ENCODE data around the gene ITPR1. TPM values are rescaled to one million over a fixed set of nuclear protein-coding genes. Genes with fewer than 3 reads are reported as not detected.

The ITPR1 gene
- total RNA-seq, 1 donor from 2014 or later = 16.3 TPM

DNA sequence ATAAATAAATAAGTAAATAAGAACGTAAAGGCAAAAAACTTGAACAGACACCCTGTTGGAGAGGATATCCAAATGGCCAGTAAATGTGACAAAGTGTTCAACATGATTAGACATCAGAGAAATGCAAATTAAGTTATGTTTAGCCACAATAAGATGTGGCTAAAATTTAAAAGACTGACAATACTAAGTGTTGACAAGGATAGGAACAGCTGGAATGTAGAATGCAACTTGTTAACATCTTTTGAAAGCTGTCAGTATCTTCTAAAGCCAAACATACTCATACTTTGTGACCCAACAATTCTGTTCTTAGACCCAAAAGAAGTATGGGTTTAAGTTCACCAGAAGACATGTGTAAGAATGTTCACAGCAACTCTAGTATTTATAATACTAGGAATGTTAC lies 197.1 kb downstream of the ITPR1 start:
- DNase-seq (ENCODE audit: low read depth) = no peak
- H3K36me3 ChIP-seq (ENCODE audit: control insufficient read depth, insufficient read depth, low read length) = no peaks in the 10 kb centered on the region
- H3K4me3 ChIP-seq (ENCODE audit: low read depth, low read length) = no peak overlapping the region
- no peaks in the 10 kb centered on the region for H3K27me3 ChIP-seq (ENCODE audit: control insufficient read depth, insufficient read depth, low read length)
- FAIRE-seq = no peak
- TF ChIP-seq, protein P1, sequence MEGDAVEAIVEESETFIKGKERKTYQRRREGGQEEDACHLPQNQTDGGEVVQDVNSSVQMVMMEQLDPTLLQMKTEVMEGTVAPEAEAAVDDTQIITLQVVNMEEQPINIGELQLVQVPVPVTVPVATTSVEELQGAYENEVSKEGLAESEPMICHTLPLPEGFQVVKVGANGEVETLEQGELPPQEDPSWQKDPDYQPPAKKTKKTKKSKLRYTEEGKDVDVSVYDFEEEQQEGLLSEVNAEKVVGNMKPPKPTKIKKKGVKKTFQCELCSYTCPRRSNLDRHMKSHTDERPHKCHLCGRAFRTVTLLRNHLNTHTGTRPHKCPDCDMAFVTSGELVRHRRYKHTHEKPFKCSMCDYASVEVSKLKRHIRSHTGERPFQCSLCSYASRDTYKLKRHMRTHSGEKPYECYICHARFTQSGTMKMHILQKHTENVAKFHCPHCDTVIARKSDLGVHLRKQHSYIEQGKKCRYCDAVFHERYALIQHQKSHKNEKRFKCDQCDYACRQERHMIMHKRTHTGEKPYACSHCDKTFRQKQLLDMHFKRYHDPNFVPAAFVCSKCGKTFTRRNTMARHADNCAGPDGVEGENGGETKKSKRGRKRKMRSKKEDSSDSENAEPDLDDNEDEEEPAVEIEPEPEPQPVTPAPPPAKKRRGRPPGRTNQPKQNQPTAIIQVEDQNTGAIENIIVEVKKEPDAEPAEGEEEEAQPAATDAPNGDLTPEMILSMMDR (IDR thresholded peaks at IDR 0.05; ENCODE audit: insufficient read depth, low read length, severe bottlenecking) = no peak

DNA sequence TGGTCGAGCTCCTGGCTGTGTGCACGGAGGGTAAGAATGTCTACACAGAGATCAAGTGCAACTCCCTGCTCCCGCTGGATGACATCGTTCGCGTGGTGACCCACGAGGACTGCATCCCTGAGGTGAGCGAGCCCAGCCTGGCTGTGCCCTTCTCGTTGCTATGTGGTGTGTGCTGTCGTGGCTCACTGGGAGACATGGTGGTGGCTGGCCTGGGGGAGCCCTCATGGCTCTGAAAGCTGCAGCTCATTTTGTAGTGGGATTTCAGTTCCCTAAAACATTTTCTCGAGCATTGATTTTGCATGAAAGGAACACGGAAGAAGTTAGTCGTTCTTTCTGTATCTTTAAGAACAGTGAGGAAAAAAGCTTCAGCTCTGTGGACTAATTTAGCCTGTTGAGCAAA lies 200.5 kb downstream of the ITPR1 start:
- Histone ChIP-seq H3K36me3 (ENCODE audit: control insufficient read depth, insufficient read depth, low read length) (no peaks in the 10 kb centered on the region), H3K4me3 (ENCODE audit: low read depth, low read length) (no peak overlapping the region), H3K27me3 (ENCODE audit: control insufficient read depth, insufficient read depth, low read length) (no peaks in the 10 kb centered on the region)
- no peak for DNase-seq (ENCODE audit: low read depth)
- no peak for FAIRE-seq
- TF ChIP-seq, protein P1 (IDR thresholded peaks at IDR 0.05; ENCODE audit: insufficient read depth, low read length, severe bottlenecking) = no peak

DNA sequence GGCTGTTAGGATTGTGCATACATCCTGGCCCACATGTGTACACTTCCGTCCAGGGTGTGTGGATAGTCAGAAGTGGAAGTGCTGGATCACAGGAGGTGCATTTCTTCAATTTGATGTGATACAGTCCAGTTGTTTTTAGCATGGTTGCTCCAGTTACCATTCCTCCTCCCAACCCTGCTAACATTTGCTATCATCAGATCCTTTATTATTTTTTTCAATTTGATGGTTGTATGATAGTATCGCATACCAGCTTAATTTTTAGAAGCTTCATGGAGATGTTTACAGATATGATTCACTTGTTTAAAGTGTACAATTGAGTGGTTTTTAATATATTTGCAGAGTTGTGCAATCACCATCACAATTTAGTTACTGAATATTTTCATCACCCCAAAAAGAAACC lies 202.7 kb downstream of the ITPR1 start:
- FAIRE-seq = no peak
- DNase-seq (ENCODE audit: low read depth) = peak; percentile 72
- TF ChIP-seq, protein P1 (IDR thresholded peaks at IDR 0.05; ENCODE audit: insufficient read depth, low read length, severe bottlenecking) = no peak
- no peaks in the 10 kb centered on the region for H3K27me3 ChIP-seq (ENCODE audit: control insufficient read depth, insufficient read depth, low read length)
- no peaks in the 10 kb centered on the region for H3K36me3 ChIP-seq (ENCODE audit: control insufficient read depth, insufficient read depth, low read length)
- no peak overlapping the region for H3K4me3 ChIP-seq (ENCODE audit: low read depth, low read length)

DNA sequence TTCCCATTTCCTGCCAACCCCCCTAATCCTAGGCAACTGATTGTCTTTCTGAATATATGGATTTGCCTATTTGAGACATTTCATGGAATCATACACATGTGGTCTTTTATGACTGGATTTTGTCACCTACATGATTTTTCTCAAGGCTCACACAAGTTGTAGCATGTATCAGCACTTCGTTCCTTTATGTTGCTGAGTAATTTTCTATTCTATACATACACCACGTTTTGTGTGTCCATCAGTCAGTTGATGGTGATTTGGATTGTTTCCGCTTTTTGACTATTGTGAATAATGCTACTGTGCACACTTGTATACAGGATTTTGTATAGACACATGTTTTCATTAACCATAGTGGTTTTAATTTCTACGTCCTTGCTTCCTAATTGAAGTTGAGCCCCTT lies 203.1 kb downstream of the ITPR1 start:
- no peaks in the 10 kb centered on the region for H3K27me3 ChIP-seq (ENCODE audit: control insufficient read depth, insufficient read depth, low read length)
- DNase-seq (ENCODE audit: low read depth) (peak; percentile 87), FAIRE-seq (no peak)
- H3K4me3 ChIP-seq (ENCODE audit: low read depth, low read length) = no peak overlapping the region
- H3K36me3 ChIP-seq (ENCODE audit: control insufficient read depth, insufficient read depth, low read length) = no peaks in the 10 kb centered on the region
- TF ChIP-seq, protein P1 (IDR thresholded peaks at IDR 0.05; ENCODE audit: insufficient read depth, low read length, severe bottlenecking) = no peak

DNA sequence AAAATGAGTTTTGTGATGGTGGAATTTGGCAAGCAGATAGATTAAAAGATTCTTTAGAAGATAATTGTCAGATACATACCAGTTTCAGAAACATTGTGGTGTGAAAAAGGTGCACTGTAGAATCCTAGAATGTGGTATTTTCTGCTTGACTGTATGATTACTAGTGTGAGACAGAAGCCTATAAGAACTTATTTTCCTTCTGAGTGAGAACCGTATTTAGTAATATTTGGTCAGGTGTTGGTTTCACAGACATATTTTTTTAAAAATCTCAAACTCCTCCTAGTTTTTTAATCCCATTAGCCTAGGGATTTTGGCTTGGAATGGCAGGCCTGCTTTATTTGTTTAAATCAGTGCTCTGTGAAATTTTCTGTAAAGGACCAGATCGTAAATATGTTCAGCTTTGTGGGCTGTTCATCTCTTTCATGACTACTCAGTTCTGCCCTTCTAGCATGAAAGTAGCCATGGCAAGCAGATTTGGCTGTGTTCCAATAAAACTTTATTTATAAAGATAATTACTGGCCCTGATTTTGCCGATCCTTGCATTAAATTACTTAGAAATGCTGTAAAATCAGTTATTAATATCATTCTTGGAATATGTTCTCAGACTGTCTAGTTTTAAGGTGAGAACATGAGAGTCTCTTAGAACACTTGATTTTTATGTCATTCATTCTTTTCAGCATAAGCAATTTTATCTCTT lies 205.1 kb downstream of the ITPR1 start:
- Histone ChIP-seq H3K36me3 (ENCODE audit: control insufficient read depth, insufficient read depth, low read length) (no peaks in the 10 kb centered on the region), H3K4me3 (ENCODE audit: low read depth, low read length) (no peak overlapping the region), H3K27me3 (ENCODE audit: control insufficient read depth, insufficient read depth, low read length) (no peaks in the 10 kb centered on the region)
- TF ChIP-seq, protein P1 (IDR thresholded peaks at IDR 0.05; ENCODE audit: insufficient read depth, low read length, severe bottlenecking) = no peak
- FAIRE-seq (no peak), DNase-seq (ENCODE audit: low read depth) (no peak)

DNA sequence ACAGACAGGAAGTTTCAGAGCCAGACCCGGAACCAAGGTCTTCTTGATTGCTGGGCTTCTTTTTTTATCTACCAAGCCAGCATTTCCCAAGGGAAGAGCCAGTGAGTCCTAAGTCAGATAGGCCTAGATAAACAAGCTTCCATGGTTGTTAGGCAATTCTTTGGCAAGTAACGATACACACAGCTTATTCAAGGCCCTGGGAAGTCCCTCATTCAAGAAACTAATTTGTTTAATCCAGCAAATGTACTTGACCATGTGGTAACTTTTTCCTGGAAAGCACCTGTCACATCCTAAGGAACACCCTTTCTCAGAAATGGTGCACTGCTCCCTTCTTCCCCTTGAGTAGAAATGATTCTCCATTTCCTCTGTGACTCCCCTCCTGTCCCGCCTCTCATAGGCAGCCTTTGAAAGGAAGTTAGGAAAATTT lies 209.9 kb downstream of the ITPR1 start:
- DNase-seq (ENCODE audit: low read depth) = no peak
- TF ChIP-seq, protein P1 (IDR thresholded peaks at IDR 0.05; ENCODE audit: insufficient read depth, low read length, severe bottlenecking) = no peak
- Histone ChIP-seq H3K4me3 (ENCODE audit: low read depth, low read length) (no peak overlapping the region), H3K36me3 (ENCODE audit: control insufficient read depth, insufficient read depth, low read length) (no peaks in the 10 kb centered on the region), H3K27me3 (ENCODE audit: control insufficient read depth, insufficient read depth, low read length) (no peaks in the 10 kb centered on the region)
- no peak for FAIRE-seq

Measured in bronchial epithelial cell (primary cell).